ENCODE measurements around the gene CACNA2D1. TPM values are rescaled to one million over a fixed set of nuclear protein-coding genes. Genes with fewer than 3 reads are reported as not detected.

The CACNA2D1 gene
- total RNA-seq, 1 experiment from 2014 or later = 36.2 TPM

DNA sequence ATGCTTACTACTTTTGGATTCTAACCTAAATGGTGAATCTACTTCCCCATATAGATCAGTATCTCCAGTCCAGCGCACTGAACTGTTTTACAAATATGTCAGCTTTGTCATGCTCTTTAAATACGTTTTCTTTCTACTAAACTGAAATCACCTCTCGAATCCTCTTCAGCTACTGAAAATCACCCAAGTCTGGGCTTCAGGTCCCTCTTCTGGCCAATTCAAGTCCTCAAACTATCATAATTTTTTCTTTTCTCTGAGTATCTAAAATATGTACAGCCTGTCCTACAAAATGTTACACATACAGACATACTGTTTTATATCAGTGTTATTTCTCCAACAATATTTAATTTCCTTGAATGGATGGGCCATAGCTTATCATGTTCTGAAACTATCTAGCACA lies 84.2 kb downstream of the CACNA2D1 start:
- H2AK5ac ChIP-seq (ENCODE audit: insufficient read length, low read length) = no peak overlapping the region
- H3K79me2 ChIP-seq (ENCODE audit: insufficient read depth, low read length) = no peaks in the 10 kb centered on the region
- Mint-ChIP-seq H3K4me3 (no peak overlapping the region), H3K4me1 (peaks cover 30 to 32% of the 10 kb centered on the region in 2 experiments), H3K36me3 (ENCODE audit: insufficient read depth in 1 of 3, low read depth in 3 of 3) (no peaks in the 10 kb centered on the region), H3K9me3 (no peaks in the 10 kb centered on the region), H3K27ac (peak overlapping the region in 1 of 3 experiments; percentile 82; a peak in 2 of 7 replicates), H3K27me3 (ENCODE audit: low read depth) (no peaks in the 10 kb centered on the region)
- no peak overlapping the region for H4K5ac ChIP-seq (ENCODE audit: insufficient read length, low read depth, low read length)
- no CpG with 5 or more reads among the region's 3 CpGs for WGBS (ENCODE audit: extremely low coverage, insufficient read length, low lambda C conversion rate)
- no peak overlapping the region for H2AFZ ChIP-seq (ENCODE audit: low read length)
- no peaks in the 10 kb centered on the region for H3K23me2 ChIP-seq (ENCODE audit: insufficient read length, low read depth, low read length, poor library complexity, severe bottlenecking)
- no peak overlapping the region for H3T11ph ChIP-seq (ENCODE audit: low read length)
- H2BK5ac ChIP-seq (ENCODE audit: insufficient read length, low read length) = no peak overlapping the region
- H3K27me3 ChIP-seq (ENCODE audit: insufficient read depth, low read length) = no peaks in the 10 kb centered on the region
- H2BK15ac ChIP-seq (ENCODE audit: low read depth, low read length) = no peak overlapping the region
- H3K9ac ChIP-seq (ENCODE audit: extremely low read depth, insufficient read length, low read length) = no peak overlapping the region
- H3K4me2 ChIP-seq (ENCODE audit: insufficient read depth, insufficient read length, low read length) = no peak overlapping the region
- no peak overlapping the region for H3K18ac ChIP-seq (ENCODE audit: insufficient read length, low read depth, low read length)
- TF ChIP-seq, protein P1, sequence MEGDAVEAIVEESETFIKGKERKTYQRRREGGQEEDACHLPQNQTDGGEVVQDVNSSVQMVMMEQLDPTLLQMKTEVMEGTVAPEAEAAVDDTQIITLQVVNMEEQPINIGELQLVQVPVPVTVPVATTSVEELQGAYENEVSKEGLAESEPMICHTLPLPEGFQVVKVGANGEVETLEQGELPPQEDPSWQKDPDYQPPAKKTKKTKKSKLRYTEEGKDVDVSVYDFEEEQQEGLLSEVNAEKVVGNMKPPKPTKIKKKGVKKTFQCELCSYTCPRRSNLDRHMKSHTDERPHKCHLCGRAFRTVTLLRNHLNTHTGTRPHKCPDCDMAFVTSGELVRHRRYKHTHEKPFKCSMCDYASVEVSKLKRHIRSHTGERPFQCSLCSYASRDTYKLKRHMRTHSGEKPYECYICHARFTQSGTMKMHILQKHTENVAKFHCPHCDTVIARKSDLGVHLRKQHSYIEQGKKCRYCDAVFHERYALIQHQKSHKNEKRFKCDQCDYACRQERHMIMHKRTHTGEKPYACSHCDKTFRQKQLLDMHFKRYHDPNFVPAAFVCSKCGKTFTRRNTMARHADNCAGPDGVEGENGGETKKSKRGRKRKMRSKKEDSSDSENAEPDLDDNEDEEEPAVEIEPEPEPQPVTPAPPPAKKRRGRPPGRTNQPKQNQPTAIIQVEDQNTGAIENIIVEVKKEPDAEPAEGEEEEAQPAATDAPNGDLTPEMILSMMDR (conservative IDR thresholded peaks at IDR 0.05) = peak; percentile 21; the same call in 2 of the 3 replicates
- H3K23ac ChIP-seq (ENCODE audit: insufficient read length, low read depth, low read length) = no peak overlapping the region
- no peak overlapping the region for H4K8ac ChIP-seq (replicated peaks; ENCODE audit: insufficient read length, low read depth, low read length)
- H2BK12ac ChIP-seq (ENCODE audit: insufficient read length, low read depth, low read length) = no peak overlapping the region
- no peaks in the 10 kb centered on the region for H3K9me3 ChIP-seq (ENCODE audit: control insufficient read depth, low read depth, low read length)
- no peak overlapping the region for H4K91ac ChIP-seq (ENCODE audit: insufficient read length, low read depth, low read length)
- H2BK20ac ChIP-seq (ENCODE audit: low read depth, low read length, poor library complexity, severe bottlenecking) = no peak overlapping the region
- no peak for DNase-seq
- H4K20me1 ChIP-seq (ENCODE audit: control insufficient read depth, insufficient read depth, insufficient read length) = no peaks in the 10 kb centered on the region
- H3K27ac ChIP-seq (ENCODE audit: insufficient read length, low read depth, low read length) = no peak overlapping the region
- no peak overlapping the region for H2BK120ac ChIP-seq (ENCODE audit: low read depth, low read length, poor library complexity, severe bottlenecking)
- no peaks in the 10 kb centered on the region for H3K79me1 ChIP-seq (ENCODE audit: insufficient read depth, low read depth, low read length, poor library complexity, severe bottlenecking)
- no peaks in the 10 kb centered on the region for H3K4me1 ChIP-seq (ENCODE audit: insufficient read depth, low read length)
- H3K4ac ChIP-seq (ENCODE audit: low read depth, low read length) = no peak overlapping the region
- no peak overlapping the region for H3K56ac ChIP-seq (ENCODE audit: insufficient read length, low read depth, low read length)
- H3K14ac ChIP-seq (ENCODE audit: insufficient read depth, low read length) = no peak overlapping the region
